Panc1 (cell line): ENCODE data around the gene MRPL22. TPM values are rescaled to one million over a fixed set of nuclear protein-coding genes. Genes with fewer than 3 reads are reported as not detected.
"Not testable (repeated sequence)": the region's sequence is repeated elsewhere in the genome, so short reads cannot be mapped to it uniquely, and the experiment has no call there.

ENCODE experiments used
- ATAC-seq: fragments of 200-7000 bp; cut with Tn5 transposase; 2 replicates; pipeline ENCODE4 v1.9.1; 2020; ENCODE audit warnings: mild to moderate bottlenecking, moderate library complexity
- BruUV-seq: library from RNA; stranded (reverse); fragments of 400-500 nt; replicated peaks from 2 replicates; lab custom pipeline; 2021; lab: Mats Ljungman, UMichigan
- CTCF ChIA-PET: fragments of 300-600 bp; sonication (Branson Sonifier 250); formaldehyde crosslinking; loops from one replicate; lab custom pipeline; 2022; ENCODE audit warnings: antibody characterized with exemption; lab: Charles Lee
- POLR2A ChIA-PET: fragments of 300-600 bp; sonication (Branson Sonifier 250); formaldehyde crosslinking; loops from one replicate; lab custom pipeline; 2022; ENCODE audit warnings: antibody characterized with exemption; lab: Charles Lee
- DNase-seq: peaks from one replicate; pipeline ENCODE4 v3.0.0-alpha.2; 2010; ENCODE audit warnings: low read depth, low spot score
- H3K27ac ChIP-seq: 2 replicates; pipeline ENCODE4 v1.5.1; 2011; ENCODE audit warnings: mild to moderate bottlenecking, low read length, inconsistent platforms
- H3K27me3 ChIP-seq: fragments of 200-500 bp; sonication (Bioruptor generic); 2 replicates; pipeline ENCODE4 v1.6.0; 2014; ENCODE audit warnings: low read length, inconsistent platforms; ENCODE audit not compliant: control insufficient read depth, insufficient read depth
- H3K36me3 ChIP-seq: fragments of 200-500 bp; sonication (Bioruptor generic); 2 replicates; pipeline ENCODE4 v1.5.1; 2014; ENCODE audit warnings: inconsistent platforms, mild to moderate bottlenecking, low read length, moderate library complexity; ENCODE audit not compliant: control insufficient read depth, insufficient read depth
- H3K4me1 ChIP-seq: 2 replicates; pipeline ENCODE4 v1.5.1; 2011; ENCODE audit warnings: inconsistent platforms, mild to moderate bottlenecking, low read length, moderate library complexity; ENCODE audit not compliant: control insufficient read depth, insufficient read depth
- H3K4me3 ChIP-seq, 2 experiments: 2 replicates each; pipeline ENCODE4 v1.5.1; 2011 to 2012; ENCODE audit warnings: low read depth in 2 of 2, low read length in 2 of 2, mild to moderate bottlenecking in 2 of 2, inconsistent platforms in 1 of 2, moderate library complexity in 1 of 2
- H3K9me3 ChIP-seq: fragments of 200-500 bp; sonication (Bioruptor generic); 2 replicates; pipeline ENCODE4 v1.5.1; 2014; ENCODE audit warnings: low read depth, mild to moderate bottlenecking, inconsistent platforms, low read length, moderate library complexity; ENCODE audit not compliant: control insufficient read depth, insufficient read depth
- POLR2AphosphoS5 ChIP-seq: IDR thresholded peaks from 2 replicates; pipeline ENCODE4 v1.6.1; 2012; ENCODE audit warnings: mild to moderate bottlenecking, low read depth, low read length, moderate library complexity
- REST ChIP-seq, 2 experiments: IDR thresholded peaks; 2 replicates each; pipeline ENCODE4 v1.6.1; 2011 to 2012; ENCODE audit warnings: low read depth in 2 of 2, control low read depth in 1 of 2, low read length in 1 of 2, mild to moderate bottlenecking in 1 of 2, moderate library complexity in 1 of 2; ENCODE audit not compliant: insufficient read depth in 1 of 2
- SIN3A ChIP-seq: IDR thresholded peaks from 2 replicates; pipeline ENCODE4 v1.6.1; 2012; ENCODE audit warnings: low read depth, mild to moderate bottlenecking, low read length, moderate library complexity, borderline replicate concordance; ENCODE audit not compliant: insufficient read depth
- TCF7L2 ChIP-seq: IDR thresholded peaks from 2 replicates; pipeline ENCODE4 v1.6.1; 2011; ENCODE audit warnings: mild to moderate bottlenecking, low read depth, low read length, inconsistent platforms
- in situ Hi-C: cut with HindIII; loops from 2 replicates; pipeline ENCODE4 v1.10.0; 2016; ENCODE audit warnings: low sequenced_read_pairs, low pct_unique_long_range_greater_than_20kb
- intact Hi-C: fragments of 100-400 bp; cut with micrococcal nuclease; formaldehyde crosslinking; loops from one replicate; pipeline ENCODE4 v1.10.0; 2022; ENCODE audit not compliant: unreplicated experiment
- total RNA-seq: library from RNA; stranded (reverse); gene quantifications from one replicate; pipeline ENCODE4 v1.2.1, GENCODE V29; 2021; ENCODE audit not compliant: unreplicated experiment
- TF ChIP-seq, protein P1 (sequence below): fragments of 450-650 bp; IDR thresholded peaks from 2 replicates; pipeline ENCODE4 v1.5.1; 2017; ENCODE audit warnings: mild to moderate bottlenecking

MRPL22 gene
- total RNA-seq, 1 experiment from 2014 or later = 61.5 TPM

GRCh38 chr5:154901276-154901675, 39.6 kb upstream of the MRPL22 start:
- intact Hi-C loops (no loop called here), in situ Hi-C loops (no loop called here)
- TF ChIP-seq, protein P1, sequence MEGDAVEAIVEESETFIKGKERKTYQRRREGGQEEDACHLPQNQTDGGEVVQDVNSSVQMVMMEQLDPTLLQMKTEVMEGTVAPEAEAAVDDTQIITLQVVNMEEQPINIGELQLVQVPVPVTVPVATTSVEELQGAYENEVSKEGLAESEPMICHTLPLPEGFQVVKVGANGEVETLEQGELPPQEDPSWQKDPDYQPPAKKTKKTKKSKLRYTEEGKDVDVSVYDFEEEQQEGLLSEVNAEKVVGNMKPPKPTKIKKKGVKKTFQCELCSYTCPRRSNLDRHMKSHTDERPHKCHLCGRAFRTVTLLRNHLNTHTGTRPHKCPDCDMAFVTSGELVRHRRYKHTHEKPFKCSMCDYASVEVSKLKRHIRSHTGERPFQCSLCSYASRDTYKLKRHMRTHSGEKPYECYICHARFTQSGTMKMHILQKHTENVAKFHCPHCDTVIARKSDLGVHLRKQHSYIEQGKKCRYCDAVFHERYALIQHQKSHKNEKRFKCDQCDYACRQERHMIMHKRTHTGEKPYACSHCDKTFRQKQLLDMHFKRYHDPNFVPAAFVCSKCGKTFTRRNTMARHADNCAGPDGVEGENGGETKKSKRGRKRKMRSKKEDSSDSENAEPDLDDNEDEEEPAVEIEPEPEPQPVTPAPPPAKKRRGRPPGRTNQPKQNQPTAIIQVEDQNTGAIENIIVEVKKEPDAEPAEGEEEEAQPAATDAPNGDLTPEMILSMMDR = no peak
- TF ChIP-seq POLR2AphosphoS5 (no peak), REST (IDR thresholded peaks at IDR 0.05; ENCODE audit: insufficient read depth in 1 of 2, low read depth in 2 of 2, low read length in 1 of 2) (no peak), TCF7L2 (no peak), SIN3A (no peak)
- Histone ChIP-seq H3K36me3 (peaks cover 47% of the 10 kb centered on the region), H3K27me3 (no peaks in the 10 kb centered on the region), H3K27ac (no peak overlapping the region), H3K9me3 (no peaks in the 10 kb centered on the region), H3K4me1 (no peaks in the 10 kb centered on the region), H3K4me3 (no peak overlapping the region)
- ChIA-PET POLR2A (no interaction called here), CTCF (no interaction called here)
- no peak for DNase-seq
- no peak for ATAC-seq
- BruUV-seq = no TSS peak

DNA sequence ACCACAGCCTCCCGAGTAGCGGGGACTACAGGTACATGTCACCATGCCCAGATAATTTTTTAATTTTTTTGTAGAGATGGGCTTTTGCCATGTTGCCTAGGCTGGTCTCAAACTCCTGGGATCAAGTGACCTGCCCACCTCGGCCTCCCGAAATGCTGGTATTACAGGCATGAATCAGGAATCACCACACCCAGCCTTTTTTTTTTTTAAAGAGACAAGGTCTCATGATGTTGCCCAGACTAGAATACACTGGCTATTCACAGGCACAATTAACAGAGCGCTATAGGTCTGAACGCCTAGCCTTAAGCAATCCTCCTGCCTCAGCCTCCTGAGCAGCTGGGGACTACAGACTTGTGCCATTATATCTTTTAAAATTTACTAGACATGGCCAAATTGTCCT, 39.0 kb upstream of the MRPL22 start:
- BruUV-seq = no TSS peak
- no peak overlapping the region for H3K4me3 ChIP-seq
- no peaks in the 10 kb centered on the region for H3K27me3 ChIP-seq
- DNase-seq (no peak), ATAC-seq (no peak)
- H3K9me3 ChIP-seq = no peaks in the 10 kb centered on the region
- H3K36me3 ChIP-seq = peaks cover 52% of the 10 kb centered on the region
- no peak overlapping the region for H3K27ac ChIP-seq
- intact Hi-C loops (no loop called here), in situ Hi-C loops (no loop called here)
- CTCF ChIA-PET = no interaction called here
- no peaks in the 10 kb centered on the region for H3K4me1 ChIP-seq
- POLR2A ChIA-PET = no interaction called here
- no peak for TF ChIP-seq POLR2AphosphoS5
- no peak for TF ChIP-seq REST (IDR thresholded peaks at IDR 0.05; ENCODE audit: insufficient read depth in 1 of 2, low read depth in 2 of 2, low read length in 1 of 2)
- TF ChIP-seq, protein P1 = no peak
- no peak for TF ChIP-seq SIN3A
- no peak for TF ChIP-seq TCF7L2

GRCh38 chr5:154905601-154906000, 35.3 kb upstream of the MRPL22 start:
- H3K27me3 ChIP-seq, in situ Hi-C loops, H3K9me3 ChIP-seq, H3K27ac ChIP-seq, intact Hi-C loops, BruUV-seq, ATAC-seq, H3K4me1 ChIP-seq, DNase-seq, H3K4me3 ChIP-seq, CTCF ChIA-PET: not testable (repeated sequence)
- POLR2A ChIA-PET = interaction anchor here (0.7 kb wide), 1 partner anchor 811 kb away, joined by 4 read pairs; no protein-coding TSS in a partner anchor
- H3K36me3 ChIP-seq = peaks cover 37% of the 10 kb centered on the region
